ENCODE measurements around the gene KLF6. TPM values are rescaled to one million over a fixed set of nuclear protein-coding genes. Genes with fewer than 3 reads are reported as not detected.
A peak's percentile ranks its signal among the peaks of the same experiment; 100 is the strongest.

The KLF6 gene
- total and polyA plus RNA-seq, 2 donors (not counting 1 experiment from before 2014, with no cell fraction given): 175 to 921 TPM

DNA sequence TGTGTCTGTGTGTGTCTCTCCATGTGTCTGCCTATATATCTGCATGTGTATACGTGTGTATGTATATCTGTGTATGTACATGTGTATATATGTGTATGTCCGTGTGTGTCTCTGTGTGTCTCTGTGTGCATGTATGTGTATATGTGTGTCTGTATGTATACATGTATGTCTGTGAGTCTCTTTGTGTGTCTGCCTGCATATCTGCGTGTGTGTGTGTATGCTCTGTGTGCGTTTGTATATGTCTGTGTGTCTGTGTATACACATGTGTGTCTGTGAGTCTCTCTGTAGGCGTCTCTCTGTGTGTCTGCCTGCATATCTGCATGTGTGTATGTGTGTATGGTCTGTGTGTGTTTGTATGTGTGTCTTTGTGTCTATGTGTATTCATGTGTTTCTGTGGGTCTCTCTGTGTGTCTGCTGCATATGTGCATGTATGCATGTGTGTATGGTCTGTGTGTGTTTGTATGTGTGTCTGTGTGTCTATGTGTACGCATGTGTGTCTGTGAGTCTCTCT is 23.7 kb upstream of the KLF6 start:
- Histone ChIP-seq H2AFZ (ENCODE audit: insufficient read depth, low read depth, low read length, poor library complexity, severe bottlenecking) (no peak overlapping the region), H4K20me1 (ENCODE audit: control insufficient read depth, insufficient read depth, low read length, poor library complexity, severe bottlenecking) (no peaks in the 10 kb centered on the region), H3K4me2 (replicated peaks; ENCODE audit: low read depth, low read length, poor library complexity, severe bottlenecking) (no peak overlapping the region), H3K9ac (ENCODE audit: low read length) (no peak overlapping the region), H3K27me3 (replicated peaks in 1 of 4; ENCODE audit: control extremely low read depth in 1 of 4, control insufficient read depth in 3 of 4, insufficient read depth in 4 of 4, low read length in 3 of 4) (no peaks in the 10 kb centered on the region), H3K4me1 (ENCODE audit: control insufficient read depth in 2 of 2, insufficient read depth in 2 of 2, low read length in 2 of 2) (peaks cover 55 to 56% of the 10 kb centered on the region in 2 donors), H3K79me2 (ENCODE audit: control insufficient read depth, insufficient read depth, low read length) (no peaks in the 10 kb centered on the region), H3K27ac (ENCODE audit: low read length in 2 of 2) (no peak overlapping the region), H3K4me3 (ENCODE audit: control extremely low read depth in 1 of 5, extremely low read depth in 1 of 5, insufficient read depth in 1 of 5, low read depth in 2 of 5, low read length in 4 of 5) (no peak overlapping the region), H3K9me3 (ENCODE audit: control extremely low read depth in 1 of 3, control insufficient read depth in 2 of 3, insufficient read depth in 1 of 3, low read length in 2 of 3) (no peaks in the 10 kb centered on the region), H3K36me3 (replicated peaks in 1 of 2; ENCODE audit: control extremely low read depth in 1 of 2, control insufficient read depth in 1 of 2, extremely low read depth in 1 of 2, insufficient read depth in 2 of 2, low read length in 1 of 2) (no peaks in the 10 kb centered on the region)
- POLR2A ChIA-PET: no interaction called here
- TF ChIP-seq EZH2 (IDR thresholded peaks at IDR 0.05; ENCODE audit: borderline replicate concordance, insufficient read depth, low read depth, low read length, poor library complexity, severe bottlenecking): no peak
- TF ChIP-seq, protein P1, sequence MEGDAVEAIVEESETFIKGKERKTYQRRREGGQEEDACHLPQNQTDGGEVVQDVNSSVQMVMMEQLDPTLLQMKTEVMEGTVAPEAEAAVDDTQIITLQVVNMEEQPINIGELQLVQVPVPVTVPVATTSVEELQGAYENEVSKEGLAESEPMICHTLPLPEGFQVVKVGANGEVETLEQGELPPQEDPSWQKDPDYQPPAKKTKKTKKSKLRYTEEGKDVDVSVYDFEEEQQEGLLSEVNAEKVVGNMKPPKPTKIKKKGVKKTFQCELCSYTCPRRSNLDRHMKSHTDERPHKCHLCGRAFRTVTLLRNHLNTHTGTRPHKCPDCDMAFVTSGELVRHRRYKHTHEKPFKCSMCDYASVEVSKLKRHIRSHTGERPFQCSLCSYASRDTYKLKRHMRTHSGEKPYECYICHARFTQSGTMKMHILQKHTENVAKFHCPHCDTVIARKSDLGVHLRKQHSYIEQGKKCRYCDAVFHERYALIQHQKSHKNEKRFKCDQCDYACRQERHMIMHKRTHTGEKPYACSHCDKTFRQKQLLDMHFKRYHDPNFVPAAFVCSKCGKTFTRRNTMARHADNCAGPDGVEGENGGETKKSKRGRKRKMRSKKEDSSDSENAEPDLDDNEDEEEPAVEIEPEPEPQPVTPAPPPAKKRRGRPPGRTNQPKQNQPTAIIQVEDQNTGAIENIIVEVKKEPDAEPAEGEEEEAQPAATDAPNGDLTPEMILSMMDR (IDR thresholded peaks at IDR 0.05): no peak
- Mint-ChIP-seq H3K9me3 (ENCODE audit: insufficient read depth) (no peaks in the 10 kb centered on the region), H3K27ac (peak overlapping the region; percentile 42), H3K27me3 (no peaks in the 10 kb centered on the region), H3K4me1 (peaks cover 66% of the 10 kb centered on the region), H3K4me3 (no peak overlapping the region)
- WGBS (ENCODE audit: insufficient coverage): 96% methylated on average over 6 of the region's 6 CpGs
- intact Hi-C loops (cut with micrococcal nuclease): loop anchor here (5.0 kb wide), 1 partner anchor 704 kb away; no protein-coding TSS in a partner anchor
- ATAC-seq (ENCODE audit: low read depth): no peak
- CTCF ChIA-PET: no interaction called here
- no peak for DNase-seq

DNA sequence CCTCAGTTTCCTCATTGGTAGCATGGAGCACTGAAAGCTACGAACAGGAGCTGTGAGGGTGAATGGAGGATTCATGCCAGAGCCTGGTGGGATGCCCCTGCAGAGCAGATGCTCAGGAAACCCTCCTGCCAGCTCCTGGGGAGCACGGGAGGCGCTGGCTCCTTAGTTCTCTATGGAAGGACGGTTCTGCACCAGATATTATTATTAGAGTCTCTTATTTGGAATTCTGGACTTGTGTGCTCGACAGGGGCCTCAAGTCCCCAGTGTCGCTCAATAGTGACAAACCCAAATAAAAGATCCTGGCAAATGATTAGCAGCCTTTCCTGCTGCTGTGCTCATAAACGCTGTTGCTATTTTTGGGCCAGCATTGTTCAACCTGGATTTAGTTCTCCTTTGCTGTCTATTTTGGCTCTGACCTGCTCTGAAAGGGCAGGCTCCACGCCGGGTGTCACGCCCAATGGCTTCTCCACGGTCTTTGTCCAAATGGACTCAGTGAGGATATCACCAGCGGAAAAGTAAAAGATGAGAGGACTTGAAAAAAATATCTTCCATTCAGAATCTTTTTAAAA is 23.0 kb upstream of the KLF6 start:
- ChIA-PET POLR2A (interaction anchor here (0.6 to 3.6 kb wide), 3 partner anchors 23 to 69 kb away, joined by 3 to 40 read pairs (median 8); partner anchors contain the start of gene KLF6), CTCF (no interaction called here)
- no peaks in the 10 kb centered on the region for H4K20me1 ChIP-seq (ENCODE audit: control insufficient read depth, insufficient read depth, low read length, poor library complexity, severe bottlenecking)
- Mint-ChIP-seq H3K27ac (peak overlapping the region; percentile 11), H3K4me3 (no peak overlapping the region), H3K27me3 (no peaks in the 10 kb centered on the region), H3K4me1 (peaks cover 71% of the 10 kb centered on the region), H3K9me3 (ENCODE audit: insufficient read depth) (no peaks in the 10 kb centered on the region)
- no peaks in the 10 kb centered on the region for H3K27me3 ChIP-seq (replicated peaks in 1 of 4; ENCODE audit: control extremely low read depth in 1 of 4, control insufficient read depth in 3 of 4, insufficient read depth in 4 of 4, low read length in 3 of 4)
- H3K79me2 ChIP-seq (ENCODE audit: control insufficient read depth, insufficient read depth, low read length): no peaks in the 10 kb centered on the region
- no peak for DNase-seq
- peaks cover 61 to 62% of the 10 kb centered on the region in 2 donors for H3K4me1 ChIP-seq (ENCODE audit: control insufficient read depth in 2 of 2, insufficient read depth in 2 of 2, low read length in 2 of 2)
- no peak for TF ChIP-seq EZH2 (IDR thresholded peaks at IDR 0.05; ENCODE audit: borderline replicate concordance, insufficient read depth, low read depth, low read length, poor library complexity, severe bottlenecking)
- TF ChIP-seq, protein P1 (IDR thresholded peaks at IDR 0.05): no peak
- intact Hi-C loops (cut with micrococcal nuclease): loop anchor here (5.0 kb wide), 1 partner anchor 704 kb away; no protein-coding TSS in a partner anchor
- H3K9ac ChIP-seq (ENCODE audit: low read length): no peak overlapping the region
- no peak overlapping the region for H3K4me2 ChIP-seq (replicated peaks; ENCODE audit: low read depth, low read length, poor library complexity, severe bottlenecking)
- no peaks in the 10 kb centered on the region for H3K36me3 ChIP-seq (replicated peaks in 1 of 2; ENCODE audit: control extremely low read depth in 1 of 2, control insufficient read depth in 1 of 2, extremely low read depth in 1 of 2, insufficient read depth in 2 of 2, low read length in 1 of 2)
- H3K9me3 ChIP-seq (ENCODE audit: control extremely low read depth in 1 of 3, control insufficient read depth in 2 of 3, insufficient read depth in 1 of 3, low read length in 2 of 3): no peaks in the 10 kb centered on the region
- 75% methylated on average over 7 of the region's 12 CpGs for WGBS (ENCODE audit: insufficient coverage)
- no peak overlapping the region for H2AFZ ChIP-seq (ENCODE audit: insufficient read depth, low read depth, low read length, poor library complexity, severe bottlenecking)
- H3K4me3 ChIP-seq (ENCODE audit: control extremely low read depth in 1 of 5, extremely low read depth in 1 of 5, insufficient read depth in 1 of 5, low read depth in 2 of 5, low read length in 4 of 5): no peak overlapping the region
- no peak for ATAC-seq (ENCODE audit: low read depth)
- no peak overlapping the region for H3K27ac ChIP-seq (ENCODE audit: low read length in 2 of 2)
